HepG2 (cell line): ENCODE results near the gene LENG1. TPM values are rescaled to one million over a fixed set of nuclear protein-coding genes. Genes with fewer than 3 reads are reported as not detected.

Source experiments
- HNRNPUL1 ChIP-seq: fragments of 200-400 bp; formaldehyde crosslinking; IDR thresholded peaks from 2 replicates; pipeline ENCODE4 v1.6.1; 2017; ENCODE audit warnings: low read depth, mild to moderate bottlenecking, low read length, moderate library complexity
- IKZF5 ChIP-seq: IDR thresholded peaks from 2 replicates; pipeline ENCODE4 v1.6.1; 2018; ENCODE audit warnings: missing genetic modification reagents, mild to moderate bottlenecking, missing compliant biosample characterization
- NR1H2 ChIP-seq: sonication (generic); formaldehyde crosslinking; IDR thresholded peaks from 2 replicates; pipeline ENCODE4 v1.8.1; 2022; ENCODE audit warnings: low read depth, missing genetic modification reagents, borderline replicate concordance
- PRDM10 ChIP-seq: sonication (generic); formaldehyde crosslinking; IDR thresholded peaks from 2 replicates; pipeline ENCODE4 v1.4.0; 2020; ENCODE audit warnings: low read depth, missing genetic modification reagents
- RBAK ChIP-seq: sonication (generic); formaldehyde crosslinking; IDR thresholded peaks from 2 replicates; pipeline ENCODE4 v1.5.1; 2020; ENCODE audit warnings: mild to moderate bottlenecking, missing genetic modification reagents
- SMAD9 ChIP-seq: sonication (generic); formaldehyde crosslinking; IDR thresholded peaks from 2 replicates; pipeline ENCODE4 v1.5.1; 2020; ENCODE audit warnings: mild to moderate bottlenecking, missing genetic modification reagents
- SMARCE1 ChIP-seq: fragments of 450-650 bp; IDR thresholded peaks from 2 replicates; pipeline ENCODE4 v1.6.1; 2017; ENCODE audit warnings: borderline replicate concordance
- TCF7L2 ChIP-seq: IDR thresholded peaks from 2 replicates; pipeline ENCODE4 v1.6.1; 2011; ENCODE audit warnings: mild to moderate bottlenecking, low read depth, low read length, moderate library complexity
- THAP7 ChIP-seq: sonication (generic); formaldehyde crosslinking; IDR thresholded peaks from 2 replicates; pipeline ENCODE4 v1.8.1; 2023; ENCODE audit warnings: mild to moderate bottlenecking, missing genetic modification reagents
- ZBTB21 ChIP-seq: sonication (generic); formaldehyde crosslinking; IDR thresholded peaks from 2 replicates; pipeline ENCODE4 v1.4.0; 2020; ENCODE audit warnings: missing genetic modification reagents
- ZFP36L2 ChIP-seq: sonication (generic); formaldehyde crosslinking; IDR thresholded peaks from 2 replicates; pipeline ENCODE4 v1.4.0; 2020; ENCODE audit warnings: missing genetic modification reagents
- ZKSCAN1 ChIP-seq: fragments of 150-350 bp; IDR thresholded peaks from 2 replicates; pipeline ENCODE4 v1.6.1; 2014; ENCODE audit warnings: low read length
- ZNF138 ChIP-seq: sonication (generic); formaldehyde crosslinking; IDR thresholded peaks from 2 replicates; pipeline ENCODE4 v1.5.0; 2020; ENCODE audit warnings: mild to moderate bottlenecking, low read depth, missing genetic modification reagents
- ZNF710 ChIP-seq: sonication (generic); formaldehyde crosslinking; IDR thresholded peaks from 2 replicates; pipeline ENCODE4 v1.5.0; 2020; ENCODE audit warnings: mild to moderate bottlenecking, missing genetic modification reagents, borderline replicate concordance
- ZNF724P ChIP-seq: sonication (generic); formaldehyde crosslinking; IDR thresholded peaks from 2 replicates; pipeline ENCODE4 v1.8.0; 2022; ENCODE audit warnings: missing genetic modification reagents, borderline replicate concordance
- ZNF784 ChIP-seq: sonication (generic); formaldehyde crosslinking; IDR thresholded peaks from 2 replicates; pipeline ENCODE4 v1.5.1; 2020; ENCODE audit warnings: missing genetic modification reagents, mild to moderate bottlenecking, borderline replicate concordance
- polyA plus RNA-seq, 8 experiments: library from polyadenylated mRNA; depleted of rRNA in 3 of 8; stranded (reverse) in 7 of 8; unstranded in 1 of 8; fragments of >200 nt; fragmentation: Illumina TruSeq in 4 of 8; extraction: Trizol in 4 of 8; gene quantifications; 2 replicates each; pipeline versions ENCODE4 v1.2.1 to v1.2.3, GENCODE V29; 2011 to 2016; ENCODE audit warnings: low read depth in 4 of 8, missing spikeins in 1 of 8, mixed read lengths in 1 of 8; ENCODE audit not compliant: insufficient read depth in 1 of 8
- total RNA-seq, 5 experiments: library from RNA; depleted of rRNA; stranded (reverse); fragments of >200 nt; fragmentation: Illumina TruSeq; extraction: Trizol; gene quantifications; 2 replicates each; pipeline ENCODE4 v1.2.3, GENCODE V29; 2016; ENCODE audit warnings: low read depth in 1 of 5
- TF ChIP-seq, protein P1 (sequence below): IDR thresholded peaks from 2 replicates; pipeline ENCODE4 v1.6.1; 2016; ENCODE audit warnings: mild to moderate bottlenecking, missing biosample characterization, missing genetic modification reagents
- TF ChIP-seq, protein P2 (sequence below): sonication (generic); formaldehyde crosslinking; IDR thresholded peaks from 2 replicates; pipeline ENCODE4 v1.8.1; 2023; ENCODE audit warnings: mild to moderate bottlenecking, missing genetic modification reagents, borderline replicate concordance

LENG1 gene
- total and polyA plus RNA-seq, 2 of the 13 experiments (the other 11 are each of a cell fraction or from before 2014, with no cell fraction given) = 1.8 to 3.8 TPM

DNA sequence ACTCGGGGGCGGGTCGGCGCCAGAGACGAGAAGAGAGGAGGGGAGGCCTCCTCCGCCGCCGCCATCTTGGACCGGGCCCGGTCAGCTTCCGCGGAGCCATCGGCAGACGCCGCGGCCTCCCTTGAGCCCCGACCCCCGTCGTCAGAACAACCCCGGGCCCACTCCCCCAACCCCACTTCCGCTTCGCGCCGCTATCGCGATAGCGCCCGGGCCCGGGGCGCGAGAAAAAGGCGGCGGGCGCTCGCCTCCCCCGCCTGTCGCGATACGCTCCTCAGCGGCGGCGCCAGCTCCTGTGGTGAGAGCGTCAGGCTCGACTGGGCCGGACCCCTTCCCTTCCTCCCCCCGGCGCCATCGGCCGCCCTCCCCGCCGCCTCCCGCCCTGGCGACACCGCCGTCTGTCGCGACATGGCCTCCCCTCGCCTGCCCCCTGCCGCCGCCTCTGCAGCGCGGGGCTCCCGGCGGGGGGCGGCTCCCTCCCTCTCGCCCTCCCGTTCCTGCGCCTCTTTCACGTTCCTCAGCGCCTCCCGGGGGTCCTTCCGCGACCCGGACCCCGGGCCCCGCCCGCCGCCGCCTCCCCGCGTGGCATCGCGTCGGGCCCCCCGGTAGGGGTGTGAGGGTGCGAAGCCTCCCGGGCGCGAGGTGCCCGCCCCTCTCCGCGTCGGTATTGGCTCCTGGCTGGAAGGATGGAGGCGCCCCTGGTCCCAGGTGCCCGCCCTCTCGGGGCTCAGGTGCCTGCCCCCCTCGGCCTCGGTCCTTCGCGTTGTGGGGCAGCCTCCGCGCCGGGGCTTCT, 21.6 kb downstream of the LENG1 start, which contains the start of gene CNOT3 (continued):
- no peak for TF ChIP-seq PRDM10 (CRISPR knock-in tag)
- TF ChIP-seq, protein P1, sequence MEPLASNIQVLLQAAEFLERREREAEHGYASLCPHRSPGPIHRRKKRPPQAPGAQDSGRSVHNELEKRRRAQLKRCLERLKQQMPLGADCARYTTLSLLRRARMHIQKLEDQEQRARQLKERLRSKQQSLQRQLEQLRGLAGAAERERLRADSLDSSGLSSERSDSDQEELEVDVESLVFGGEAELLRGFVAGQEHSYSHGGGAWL = no peak
- TF ChIP-seq ZNF710 = 0 out of 2 replicates have a peak, but pooled peaks have one; percentile 17
- no peak for TF ChIP-seq ZNF724P (CRISPR knock-in tag)
- no peak for TF ChIP-seq HNRNPUL1
- no peak for TF ChIP-seq RBAK (CRISPR knock-in tag)
- TF ChIP-seq THAP7 (CRISPR knock-in tag) = no peak
- TF ChIP-seq SMARCE1 = no peak
- no peak for TF ChIP-seq ZNF784 (CRISPR knock-in tag)
- no peak for TF ChIP-seq TCF7L2
- no peak for TF ChIP-seq ZBTB21 (CRISPR knock-in tag)
- TF ChIP-seq ZNF138 (CRISPR knock-in tag) = no peak
- TF ChIP-seq, protein P2, sequence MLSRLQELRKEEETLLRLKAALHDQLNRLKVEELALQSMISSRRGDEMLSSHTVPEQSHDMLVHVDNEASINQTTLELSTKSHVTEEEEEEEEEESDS (CRISPR knock-in tag) = no peak
- TF ChIP-seq ZFP36L2 (CRISPR knock-in tag) = no peak
- no peak for TF ChIP-seq NR1H2 (CRISPR knock-in tag)
- TF ChIP-seq SMAD9 (CRISPR knock-in tag) = no peak
- no peak for TF ChIP-seq IKZF5 (CRISPR knock-in tag)
- TF ChIP-seq ZKSCAN1 = no peak
